Bronchial epithelial cell (primary cell): Measurements from ENCODE around the gene CAMLG. TPM values are rescaled to one million over a fixed set of nuclear protein-coding genes. Genes with fewer than 3 reads are reported as not detected.
"Not testable (repeated sequence)": the region's sequence is repeated elsewhere in the genome, so short reads cannot be mapped to it uniquely, and the experiment has no call there.

Experiments
- DNase-seq: peaks from one replicate; pipeline ENCODE4 v3.0.0-alpha.2; 2010; ENCODE audit warnings: low read depth
- FAIRE-seq: peaks from 2 replicates; lab custom pipeline; 2011; peaks lifted over from hg19 to GRCh38; lab: Jason Lieb, UNC
- H3K27me3 ChIP-seq: 2 replicates; pipeline ENCODE4 v1.5.1; 2011; ENCODE audit warnings: low read length; ENCODE audit not compliant: control insufficient read depth, insufficient read depth
- H3K36me3 ChIP-seq: 2 replicates; pipeline ENCODE4 v1.5.1; 2011; ENCODE audit warnings: low read length; ENCODE audit not compliant: control insufficient read depth, insufficient read depth
- H3K4me3 ChIP-seq: 2 replicates; pipeline ENCODE4 v1.5.1; 2011; ENCODE audit warnings: mild to moderate bottlenecking, low read depth, low read length, control low read depth
- CTCF ChIP-seq: IDR thresholded peaks from 2 replicates; pipeline ENCODE4 v1.5.1; 2011; ENCODE audit warnings: mild to moderate bottlenecking, moderate library complexity, low read length, control low read depth, inconsistent platforms; ENCODE audit not compliant: insufficient read depth, severe bottlenecking
- total RNA-seq: library from RNA; depleted of rRNA; stranded (reverse); fragments of >200 nt; gene quantifications from 2 replicates; pipeline ENCODE4 v1.2.1, GENCODE V29; 2014

CAMLG gene
- total RNA-seq: 19.3 and 32.9 TPM in 2 replicates

DNA sequence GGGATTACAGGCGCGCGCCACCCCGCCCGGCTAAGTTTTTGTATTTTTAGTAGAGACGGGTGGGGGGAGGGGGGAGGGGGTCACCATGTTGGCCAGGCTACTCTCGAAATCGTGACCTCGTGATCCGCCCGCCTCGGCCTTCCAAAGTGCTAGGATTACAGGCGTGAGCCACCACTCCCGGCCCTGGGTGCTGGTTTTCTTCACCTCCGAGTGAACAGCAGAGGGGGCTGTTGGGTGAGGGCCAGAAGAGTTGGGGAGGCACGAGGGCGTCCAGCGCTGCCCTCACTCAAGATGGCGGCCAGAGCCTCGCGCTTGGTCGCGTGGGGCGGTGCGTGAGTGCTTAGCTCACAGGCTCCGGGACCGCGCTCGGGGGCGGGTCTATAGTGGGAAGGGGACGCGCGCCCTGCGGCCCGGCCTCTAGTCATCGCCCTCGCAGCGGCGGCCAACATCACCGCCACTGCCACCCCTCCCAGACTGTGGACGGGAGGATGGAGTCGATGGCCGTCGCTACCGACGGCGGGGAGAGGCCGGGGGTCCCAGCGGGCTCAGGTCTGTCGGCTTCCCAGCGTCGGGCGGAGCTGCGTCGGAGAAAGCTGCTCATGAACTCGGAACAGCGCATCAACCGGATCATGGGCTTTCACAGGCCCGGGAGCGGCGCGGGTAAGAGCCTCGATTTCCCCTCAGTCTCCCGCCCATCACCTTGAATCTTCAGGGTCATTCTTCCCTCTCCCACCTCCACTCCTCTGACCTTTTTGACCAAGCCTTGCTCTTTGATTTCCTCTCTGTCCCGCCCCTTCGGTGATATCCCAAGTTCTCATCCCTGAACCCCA lies at the start of gene CAMLG:
Gene CAMLG, plus strand, starts transcription at position 416 of the 830 bp plus-strand sequence. Its CDS starts 73 bp downstream, at position 489.
- Histone ChIP-seq H3K27me3 (no peaks in the 10 kb centered on the region), H3K36me3 (no peaks in the 10 kb centered on the region), H3K4me3 (peak within 1 kb of the TSS; percentile 78)
- DNase-seq: peak; percentile 92
- peak; percentile 73 for TF ChIP-seq CTCF
- no peak for FAIRE-seq

DNA sequence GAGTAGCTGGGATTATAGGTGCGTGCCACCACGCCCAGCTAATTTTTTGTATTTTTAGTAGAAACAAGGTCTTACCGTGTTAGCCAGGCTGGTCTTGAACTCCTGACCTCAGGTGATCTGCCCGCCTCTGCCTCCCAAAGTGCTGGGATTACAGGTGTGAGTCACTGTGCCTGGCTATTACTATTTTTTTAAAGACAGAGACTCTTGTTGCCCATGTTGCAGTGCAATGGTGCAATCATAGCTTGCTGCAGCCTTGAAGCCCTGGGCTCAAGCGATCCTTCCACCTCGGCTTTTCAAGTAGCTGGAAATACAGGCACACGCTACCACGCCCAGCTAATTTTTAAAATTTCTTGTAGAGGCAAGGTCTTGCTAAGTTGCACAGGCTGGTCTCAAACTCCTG lies 48.2 kb upstream of the CAMLG start:
- not testable (repeated sequence) for H3K36me3 ChIP-seq, FAIRE-seq, DNase-seq

GRCh38 chr5:134692722-134693121 lies 45.6 kb upstream of the CAMLG start:
- FAIRE-seq (no peak), DNase-seq (no peak)
- H3K4me3 ChIP-seq: no peak overlapping the region
- H3K36me3 ChIP-seq: peaks cover 1% of the 10 kb centered on the region
- no peak for TF ChIP-seq CTCF
- no peaks in the 10 kb centered on the region for H3K27me3 ChIP-seq

More for the DNA sequence above, 48.2 kb upstream of the CAMLG start:
- H3K4me3 ChIP-seq, H3K27me3 ChIP-seq: not testable (repeated sequence)

DNA sequence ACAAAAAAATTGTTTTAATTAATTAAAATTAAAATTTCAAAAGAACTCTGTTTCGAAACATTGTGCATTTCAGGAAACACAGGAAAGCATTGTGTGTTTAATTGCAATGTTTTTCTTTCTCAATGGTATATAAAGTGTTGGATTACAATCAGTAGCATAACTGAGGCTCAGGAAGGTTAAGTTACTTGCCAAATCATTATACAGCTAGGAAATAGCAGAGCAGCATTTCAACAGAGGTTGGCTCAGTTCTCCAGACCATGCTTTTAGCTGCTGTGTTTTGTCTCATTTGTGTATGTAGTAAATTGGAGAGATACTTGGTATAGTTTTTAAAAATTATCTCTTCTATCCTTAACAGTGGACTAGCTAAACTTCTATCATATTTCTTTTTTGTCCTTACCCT lies 30.0 kb upstream of the CAMLG start:
- FAIRE-seq (no peak), DNase-seq (no peak)
- Histone ChIP-seq H3K4me3 (no peak overlapping the region), H3K27me3 (no peaks in the 10 kb centered on the region), H3K36me3 (peaks cover 12% of the 10 kb centered on the region)
- TF ChIP-seq CTCF: no peak

GRCh38 chr5:134714120-134714519 lies 24.2 kb upstream of the CAMLG start:
- DNase-seq: no peak
- no peak overlapping the region for H3K4me3 ChIP-seq
- no peaks in the 10 kb centered on the region for H3K27me3 ChIP-seq
- no peak for TF ChIP-seq CTCF
- H3K36me3 ChIP-seq: peaks cover 3% of the 10 kb centered on the region
- FAIRE-seq: no peak

- TF ChIP-seq CTCF: no peak
- DNase-seq (no peak), FAIRE-seq (no peak)
- no peak overlapping the region for H3K4me3 ChIP-seq
- peaks cover 6% of the 10 kb centered on the region for H3K36me3 ChIP-seq
- H3K27me3 ChIP-seq: no peaks in the 10 kb centered on the region
Measured at GRCh38 chr5:134714541-134714940, 23.8 kb upstream of the CAMLG start.

DNA sequence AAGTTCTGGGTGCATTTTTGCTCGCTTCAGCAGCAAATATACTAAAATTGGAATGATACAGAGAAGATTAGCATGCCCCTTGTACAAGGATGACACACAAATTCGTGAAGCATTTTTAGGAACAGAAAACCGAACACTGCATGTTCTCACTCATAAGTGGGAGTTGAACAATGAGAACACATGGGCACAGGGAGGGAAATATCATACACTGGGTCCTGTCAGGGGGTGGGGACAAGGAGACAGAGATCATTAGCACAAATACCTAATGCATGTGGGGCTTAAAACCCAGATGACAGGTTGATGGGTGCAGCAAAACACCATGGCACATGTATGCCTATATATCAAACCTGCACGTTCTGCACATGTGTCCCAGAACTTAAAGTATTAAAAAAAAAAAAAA lies 22.9 kb upstream of the CAMLG start:
- FAIRE-seq, H3K36me3 ChIP-seq, H3K4me3 ChIP-seq, DNase-seq, H3K27me3 ChIP-seq: not testable (repeated sequence)
